GM12892 (cell line): Measurements from ENCODE around the gene STAMBP. TPM values are rescaled to one million over a fixed set of nuclear protein-coding genes. Genes with fewer than 3 reads are reported as not detected.
A peak's percentile ranks its signal among the peaks of the same experiment; 100 is the strongest.
"Not testable (repeated sequence)": the region's sequence is repeated elsewhere in the genome, so short reads cannot be mapped to it uniquely, and the experiment has no call there.

ENCODE experiments used
- DNase-seq: peaks from one replicate; pipeline ENCODE4 v3.0.0; 2011; ENCODE audit not compliant: insufficient read length
- FAIRE-seq: peaks from 2 replicates; lab custom pipeline; 2011; peaks lifted over from hg19 to GRCh38; lab: Jason Lieb, UNC
- POLR2A ChIP-seq: IDR thresholded peaks from 2 replicates; pipeline ENCODE4 v1.6.1; 2011; ENCODE audit warnings: low read depth, low read length, control low read depth
- POLR2AphosphoS5 ChIP-seq: IDR thresholded peaks from 2 replicates; pipeline ENCODE4 v1.6.1; 2011; ENCODE audit warnings: low read depth, low read length, control low read depth
- TAF1 ChIP-seq: IDR thresholded peaks from 2 replicates; pipeline ENCODE4 v1.6.1; 2011; ENCODE audit warnings: low read depth, mild to moderate bottlenecking, control low read depth, low read length, borderline replicate concordance
- polyA plus RNA-seq: library from polyadenylated mRNA; unstranded; fragments of >200 nt; gene quantifications from one replicate; pipeline ENCODE4 v1.2.1, GENCODE V29; 2012; ENCODE audit warnings: missing spikeins, inconsistent platforms; ENCODE audit not compliant: missing spikeins

STAMBP gene
- polyA plus RNA-seq, result 65.1 TPM

DNA sequence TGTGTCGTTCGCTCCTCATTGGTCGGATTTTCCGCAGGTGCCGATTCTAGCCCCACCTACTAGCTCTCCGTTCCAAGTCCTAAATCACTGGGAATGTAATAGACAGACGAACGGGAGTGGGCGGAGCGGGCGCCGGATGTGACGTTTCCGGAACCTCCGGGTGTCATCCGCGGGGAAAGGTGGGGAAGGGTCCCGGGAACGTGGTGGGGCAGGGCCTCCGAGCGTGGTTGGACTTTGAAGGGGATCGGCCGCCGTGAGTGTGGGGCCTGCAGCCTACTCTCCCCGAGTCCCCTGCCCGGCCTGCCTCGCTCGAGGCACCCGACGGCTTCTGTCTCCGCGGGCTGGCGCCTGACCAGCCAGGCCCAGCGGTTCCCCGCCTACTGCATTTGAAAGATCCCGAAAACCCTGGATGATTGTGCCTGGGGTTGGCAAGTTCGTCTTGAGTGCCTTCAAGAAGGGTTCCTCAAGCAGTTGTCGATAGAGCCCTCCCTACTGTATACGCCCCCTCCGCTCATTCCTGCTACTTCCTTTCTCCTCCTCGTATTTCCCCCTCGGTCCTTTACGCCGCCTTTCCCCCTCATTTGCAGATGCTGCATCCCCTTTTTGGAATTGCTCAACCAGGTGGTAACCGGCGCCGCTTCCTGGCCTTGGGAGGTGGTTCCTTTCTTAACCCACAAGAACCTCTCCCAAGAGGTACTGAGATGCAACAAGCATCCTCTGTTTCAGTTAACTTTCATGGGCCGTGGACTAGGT is at the start of gene STAMBP:
TSS of gene STAMBP (plus strand) at position 144 of the 753 bp plus-strand sequence. CDS start 1,896 bp downstream, outside the sequence.
- peak; percentile 65; the same call in 1 of the 2 replicates for TF ChIP-seq POLR2A
- peak; percentile 71; the same call in 1 of the 2 replicates for TF ChIP-seq POLR2AphosphoS5
- peak; percentile 22; the same call in 1 of the 2 replicates for TF ChIP-seq TAF1
- DNase-seq (peak; percentile 74), FAIRE-seq (peak; percentile 90)

DNA sequence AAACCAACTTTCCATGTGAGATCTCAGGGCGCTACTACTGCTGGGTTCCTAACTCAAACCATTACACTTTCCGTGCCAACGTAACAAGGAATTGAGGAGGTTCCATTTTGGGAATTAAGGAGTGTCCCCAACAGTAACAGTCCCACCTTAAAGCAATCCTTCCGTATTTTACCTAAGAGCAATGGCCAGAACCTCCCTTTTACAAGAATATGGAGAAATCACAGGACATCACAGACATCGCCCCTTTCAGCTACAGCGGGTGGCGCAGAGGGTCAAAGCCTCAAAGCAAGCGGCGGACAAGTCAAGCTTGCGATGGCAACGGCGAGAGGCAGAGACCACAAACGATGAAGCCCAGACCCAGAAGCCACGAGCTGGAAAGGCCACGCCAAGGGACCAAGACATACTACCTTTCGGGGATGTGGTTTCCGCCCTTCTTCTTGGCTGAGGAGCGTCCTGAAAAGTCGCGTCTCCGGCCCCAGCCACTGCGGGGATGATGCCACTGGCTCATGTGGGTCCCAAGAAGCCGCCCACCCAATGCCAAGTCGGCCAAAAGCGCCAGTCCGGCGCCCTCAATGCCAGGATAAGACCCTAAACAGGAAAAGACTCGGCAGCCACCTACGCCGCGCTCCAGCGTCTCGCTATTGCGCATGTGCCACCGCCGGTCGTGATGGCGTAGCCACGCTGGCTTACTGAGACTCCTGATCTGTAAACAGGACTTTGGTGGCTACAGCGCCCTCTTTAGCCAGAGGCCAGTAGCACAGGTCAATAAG is 49.1 kb upstream of the STAMBP start, which contains the start of gene DUSP11:
TSS of gene DUSP11 (minus strand) at position 637 of the 770 bp plus-strand sequence. CDS start at position 508, 129 bp downstream.
- peak; percentile 99 for FAIRE-seq
- TF ChIP-seq POLR2AphosphoS5, result peak; percentile 82
- TF ChIP-seq TAF1, result 0 out of 2 replicates have a peak, but pooled peaks have one; percentile 35
- peak; percentile 80 for TF ChIP-seq POLR2A
- DNase-seq, result peak; percentile 76

DNA sequence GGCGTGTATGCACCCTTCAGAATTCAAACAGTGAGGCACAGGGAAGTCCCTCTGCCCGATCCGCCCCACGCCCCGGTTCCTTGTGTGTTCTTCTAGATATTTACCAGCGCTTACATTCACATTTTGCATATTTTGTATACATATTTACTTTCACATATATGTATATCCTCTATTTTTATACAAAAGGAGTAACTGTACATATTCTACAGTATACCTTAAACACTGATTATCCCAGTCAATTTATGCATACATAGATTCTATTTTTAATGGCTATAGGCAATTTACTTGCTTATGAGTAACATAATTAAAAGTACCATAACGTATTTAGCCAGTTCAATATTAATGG is 48.6 kb upstream of the STAMBP start:
- no peak for FAIRE-seq
- TF ChIP-seq POLR2AphosphoS5 (no peak), TAF1 (no peak), POLR2A (no peak)
- no peak for DNase-seq

DNA sequence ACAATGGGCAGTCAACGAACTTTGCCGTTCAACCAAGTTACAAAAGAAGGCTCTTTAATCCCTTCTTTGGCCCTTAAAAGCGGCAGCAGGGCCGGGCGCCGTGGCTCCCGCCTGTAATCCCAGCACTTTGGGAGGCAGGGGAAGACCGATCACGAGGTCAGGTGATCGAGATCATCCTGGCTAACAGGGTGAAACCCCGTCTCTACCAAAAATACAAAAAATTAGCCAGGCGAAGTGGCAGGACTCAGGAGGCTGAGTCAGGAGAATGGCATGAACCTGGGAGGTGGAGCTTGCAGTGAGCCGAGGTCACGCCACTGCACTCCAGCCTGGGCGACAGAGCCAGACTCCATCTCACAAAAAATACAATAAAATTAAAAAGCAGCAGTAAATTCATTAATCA is 45.4 kb upstream of the STAMBP start:
- FAIRE-seq, DNase-seq: not testable (repeated sequence)

DNA sequence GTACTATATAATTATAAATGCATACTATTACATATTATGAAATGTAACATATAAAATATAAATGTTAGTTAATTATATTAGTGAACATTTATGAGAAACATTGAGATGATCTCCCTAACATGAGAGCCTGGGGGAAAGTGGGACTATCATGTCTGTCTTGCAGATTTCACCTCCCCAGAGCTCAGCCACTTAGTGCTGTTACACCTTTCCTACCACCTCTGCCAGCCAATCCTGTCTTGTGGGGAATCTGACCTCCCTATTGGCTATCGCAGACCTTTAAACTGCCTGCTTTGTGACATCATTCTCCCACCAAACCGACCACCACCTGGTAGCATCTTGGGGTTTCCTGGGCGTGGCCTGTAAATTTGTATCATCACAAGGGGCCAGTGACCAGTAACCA is 44.9 kb upstream of the STAMBP start, which contains the start of gene C2orf78:
TSS of gene C2orf78 (plus strand) at position 301 of the 400 bp plus-strand sequence. CDS start 127 bp downstream, outside the sequence.
- not testable (repeated sequence) for DNase-seq, FAIRE-seq

DNA sequence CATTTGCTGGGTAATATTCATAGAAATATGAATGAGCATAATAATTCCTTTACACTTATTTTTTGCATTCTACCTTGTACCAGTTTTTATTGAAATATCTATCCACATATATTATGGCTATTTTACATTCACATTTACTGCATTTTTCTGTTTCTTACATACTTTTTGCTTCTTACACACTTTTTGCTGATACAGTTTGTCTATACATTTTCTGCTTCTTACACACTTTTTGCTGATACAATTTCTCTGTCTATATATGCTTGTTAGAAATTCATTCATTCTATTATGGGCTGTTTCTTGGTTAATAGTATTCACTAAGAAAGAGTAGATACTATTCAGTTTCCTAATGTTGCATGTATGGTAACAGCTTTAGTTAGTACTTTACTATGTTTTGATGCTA is 16.9 kb upstream of the STAMBP start:
- no peak for TF ChIP-seq TAF1
- no peak for TF ChIP-seq POLR2AphosphoS5
- TF ChIP-seq POLR2A, result no peak
- FAIRE-seq (no peak), DNase-seq (no peak)

DNA sequence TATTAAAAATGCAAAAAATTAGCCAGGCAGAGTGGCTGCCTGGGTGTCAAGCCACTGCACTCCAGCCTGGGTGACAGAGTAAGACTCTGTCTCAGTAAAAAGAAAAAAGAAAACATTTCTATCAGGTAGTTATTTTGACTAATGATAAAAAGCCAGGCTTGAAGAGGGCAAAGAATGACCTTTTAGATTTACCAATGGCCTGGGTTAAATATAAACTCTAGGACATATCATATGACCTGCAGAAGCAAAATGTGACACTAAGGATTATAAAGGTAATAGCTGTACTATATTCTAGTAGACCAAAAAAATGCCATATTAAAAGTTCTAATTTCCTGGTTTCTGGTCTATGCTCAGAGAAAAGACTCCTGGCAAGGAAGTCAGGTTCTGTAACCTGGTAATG is 16.1 kb upstream of the STAMBP start:
- DNase-seq, result no peak
- no peak for TF ChIP-seq POLR2A
- no peak for TF ChIP-seq TAF1
- no peak for TF ChIP-seq POLR2AphosphoS5
- FAIRE-seq, result no peak

DNA sequence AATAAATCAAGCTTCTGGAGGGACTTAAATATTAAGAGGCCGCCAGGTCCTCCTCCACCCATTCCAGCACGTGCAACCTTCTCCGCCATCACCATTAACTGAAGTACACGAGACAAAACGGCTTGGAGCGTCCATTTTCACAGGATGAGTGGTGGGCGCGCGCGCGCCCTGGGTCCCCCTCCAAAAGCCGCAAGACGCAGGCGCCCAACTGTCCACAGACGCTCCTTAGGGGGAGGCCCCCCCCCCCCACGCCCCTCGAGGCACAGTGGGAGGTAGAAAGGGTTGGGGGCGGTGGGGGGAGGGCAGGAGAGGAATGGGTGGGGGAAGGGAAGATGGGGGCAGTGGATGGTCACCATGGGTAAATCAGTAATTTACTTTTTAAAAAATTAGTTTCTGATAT is 10.5 kb upstream of the STAMBP start:
- DNase-seq (no peak), FAIRE-seq (no peak)
- TF ChIP-seq POLR2A (no peak), TAF1 (no peak), POLR2AphosphoS5 (no peak)

DNA sequence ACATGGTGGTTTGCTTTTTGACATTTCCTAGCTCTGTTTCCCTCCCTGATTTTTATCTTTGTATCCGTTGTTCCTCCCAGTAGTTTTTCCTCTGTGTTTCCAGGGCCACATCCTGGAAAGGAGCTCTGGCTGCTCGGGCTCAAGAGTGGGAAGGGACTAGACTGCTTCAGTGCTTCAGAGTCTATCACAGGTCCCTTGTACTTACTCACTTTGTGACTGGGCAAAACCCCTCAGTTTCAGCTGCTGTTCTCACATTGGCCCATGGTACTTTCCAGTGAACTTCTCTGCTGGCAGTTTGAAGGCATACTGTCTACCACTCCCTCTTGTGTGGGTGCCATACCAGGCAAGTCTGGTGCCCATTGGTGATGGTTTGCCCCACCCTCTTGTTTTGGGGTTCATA is 7.5 kb upstream of the STAMBP start:
- no peak for DNase-seq
- FAIRE-seq, result peak; percentile 85
- TF ChIP-seq POLR2AphosphoS5, result no peak
- TF ChIP-seq TAF1, result no peak
- no peak for TF ChIP-seq POLR2A

DNA sequence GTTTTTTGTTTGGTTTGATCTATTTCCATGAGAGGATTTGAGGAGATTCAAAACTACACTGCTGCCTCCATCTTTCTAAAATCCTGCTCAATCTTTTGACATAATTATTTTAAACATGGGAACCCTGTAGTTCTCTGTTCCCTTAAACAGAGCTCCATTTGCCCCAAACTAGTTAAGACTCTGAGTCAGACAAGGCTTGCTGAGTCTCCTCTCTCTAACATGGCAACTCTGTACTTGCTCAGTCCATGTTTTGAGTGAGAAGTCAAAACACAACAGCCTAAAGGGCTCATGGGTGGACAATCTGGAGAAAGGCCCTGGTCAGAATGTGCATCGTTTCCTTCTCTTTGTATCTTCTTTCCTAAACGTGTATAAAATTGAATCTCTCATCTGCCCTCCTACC is 7.1 kb upstream of the STAMBP start:
- FAIRE-seq (no peak), DNase-seq (no peak)
- TF ChIP-seq TAF1 (no peak), POLR2AphosphoS5 (no peak), POLR2A (no peak)

DNA sequence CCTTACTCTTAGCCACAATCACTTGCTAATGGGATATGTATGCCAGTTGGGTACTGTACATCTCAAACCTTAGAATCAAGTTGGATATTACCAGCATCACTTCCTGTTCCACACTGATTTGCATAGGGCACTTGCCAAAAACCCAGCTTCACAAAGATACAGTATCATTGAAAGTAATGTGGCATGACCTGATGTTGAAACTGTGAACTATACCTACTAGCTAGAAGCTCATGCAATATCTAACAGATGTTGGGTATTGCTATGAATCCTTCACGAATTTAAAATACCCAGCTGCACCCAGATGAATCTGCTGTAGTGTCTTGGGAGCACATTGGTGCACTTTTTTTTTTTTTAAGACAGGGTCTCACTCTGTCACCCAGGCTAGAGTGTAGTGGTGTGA is 6.5 kb upstream of the STAMBP start:
- peak; percentile 88 for FAIRE-seq
- TF ChIP-seq POLR2A (no peak), TAF1 (no peak), POLR2AphosphoS5 (no peak)
- DNase-seq, result no peak

DNA sequence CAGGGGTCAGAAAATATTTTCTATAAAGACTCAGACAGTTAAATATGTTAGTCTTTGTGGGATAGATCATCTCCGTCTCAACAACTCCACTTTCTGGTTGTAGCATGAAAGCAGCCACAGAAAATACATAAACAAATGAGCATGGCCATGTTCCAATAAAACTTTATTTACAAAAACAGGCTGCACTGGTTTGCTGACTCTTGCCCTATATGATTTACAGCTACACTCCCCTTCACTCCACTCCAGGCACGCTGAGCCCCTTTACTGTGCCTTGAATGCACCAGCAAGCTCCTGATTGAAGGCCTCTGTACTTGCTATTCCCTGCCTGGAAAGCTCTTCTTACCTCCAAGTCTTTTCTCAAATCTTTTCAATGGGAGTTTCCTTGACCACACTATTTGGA is 5.8 kb upstream of the STAMBP start:
- no peak for FAIRE-seq
- TF ChIP-seq POLR2AphosphoS5 (no peak), TAF1 (no peak), POLR2A (no peak)
- no peak for DNase-seq
